ENCODE data around the gene DGKD. TPM values are rescaled to one million over a fixed set of nuclear protein-coding genes. Genes with fewer than 3 reads are reported as not detected.

The DGKD gene
- 32.3 TPM for total RNA-seq
- polyA plus RNA-seq (ENCODE audit: insufficient read depth, low read depth, low replicate concordance) = 2.6 TPM
- long read RNA-seq, donor 1, full-length matches to known transcripts = 1 of 1 reads
- long read RNA-seq, donor 1, partial matches to known transcripts = 0 of 1 reads
- long read RNA-seq, donor 1, other reads (novel, unspliced or antisense) = 0 of 1 reads
- long read RNA-seq, donor 2, full-length matches to known transcripts = 2 of 2 reads
- long read RNA-seq, donor 2, partial matches to known transcripts = 0 of 2 reads
- long read RNA-seq, donor 2, other reads (novel, unspliced or antisense) = 0 of 2 reads
- long read RNA-seq, donor 3, full-length matches to known transcripts = 3 of 3 reads
- long read RNA-seq, donor 3, partial matches to known transcripts = 0 of 3 reads
- long read RNA-seq, donor 3, other reads (novel, unspliced or antisense) = 0 of 3 reads
- long read RNA-seq, donor 4, partial matches to known transcripts = 0 of 1 reads
- long read RNA-seq, donor 4, other reads (novel, unspliced or antisense) = 0 of 1 reads
- long read RNA-seq, donor 5 = 0 reads
- long read RNA-seq, donor 6 = 0 reads
- long read RNA-seq, donor 7, full-length matches to known transcripts = 2 of 17 reads
- long read RNA-seq, donor 7, partial matches to known transcripts = 12 of 17 reads
- long read RNA-seq, donor 7, other reads (novel, unspliced or antisense) = 3 of 17 reads
- long read RNA-seq, donor 8, full-length matches to known transcripts = 1 of 1 reads
- long read RNA-seq, donor 8, partial matches to known transcripts = 0 of 1 reads
- long read RNA-seq, donor 8, other reads (novel, unspliced or antisense) = 0 of 1 reads
- long read RNA-seq, donor 9, partial matches to known transcripts = 0 of 1 reads
- long read RNA-seq, donor 9, other reads (novel, unspliced or antisense) = 0 of 1 reads
- long read RNA-seq, donor 10 = 0 reads

- DNase-seq (peak; percentile 68 to 86 (median 82)), FAIRE-seq (no peak)
- H3K9me3 ChIP-seq (ENCODE audit: control insufficient read depth in 2 of 3, insufficient read depth in 1 of 3, low read length in 3 of 3) = no peaks in the 10 kb centered on the region
- peak; percentile 67 for TF ChIP-seq CTCF (IDR thresholded peaks at IDR 0.05; ENCODE audit: borderline replicate concordance, extremely low read depth, insufficient read depth)
- intact Hi-C loops (cut with DNase I) = no loop called here
- H3K4me3 ChIP-seq (ENCODE audit: low read length in 3 of 3) = peak within 1 kb of the TSS; percentile 60 to 85 (median 63)
- no peaks in the 10 kb centered on the region for H3K36me3 ChIP-seq (ENCODE audit: control insufficient read depth in 2 of 3, insufficient read depth in 3 of 3, low read length in 3 of 3)
- H3K9ac ChIP-seq (ENCODE audit: low read length in 3 of 3) = peak within 1 kb of the TSS; percentile 30 to 38 (median 30)
- H3K27ac ChIP-seq (ENCODE audit: low read depth in 2 of 2, low read length in 2 of 2) = no peak within 1 kb of the TSS
- H3K27me3 ChIP-seq (ENCODE audit: control insufficient read depth, insufficient read depth, low read length) = no peaks in the 10 kb centered on the region
- H3K4me1 ChIP-seq (ENCODE audit: control insufficient read depth in 2 of 3, insufficient read depth in 2 of 3, low read depth in 1 of 3, low read length in 3 of 3) = peaks cover 0 to 12% (median 7%) of the 10 kb centered on the region in 3 donors
Observed at GRCh38 chr2:233353769-233354499, at the start of gene DGKD. DGKD (plus strand) TSS chr2:233354494; CDS start chr2:233354519, 25 bp downstream.

GRCh38 chr2:233307565-233307964, 46.7 kb upstream of the DGKD start, which contains the start of gene SAG:
SAG (plus strand) TSS chr2:233307816; CDS start chr2:233309190, 1,374 bp downstream.
- no peaks in the 10 kb centered on the region for H3K9me3 ChIP-seq (ENCODE audit: control insufficient read depth in 2 of 3, insufficient read depth in 1 of 3, low read length in 3 of 3)
- no peaks in the 10 kb centered on the region for H3K4me1 ChIP-seq (ENCODE audit: control insufficient read depth in 2 of 3, insufficient read depth in 2 of 3, low read depth in 1 of 3, low read length in 3 of 3)
- H3K9ac ChIP-seq (ENCODE audit: low read length in 3 of 3) = no peak within 1 kb of the TSS
- FAIRE-seq (no peak), DNase-seq (peak in 1 of 5 donors; percentile 57)
- no peak within 1 kb of the TSS for H3K27ac ChIP-seq (ENCODE audit: low read depth in 2 of 2, low read length in 2 of 2)
- intact Hi-C loops (cut with DNase I) = no loop called here
- H3K36me3 ChIP-seq (ENCODE audit: control insufficient read depth in 2 of 3, insufficient read depth in 3 of 3, low read length in 3 of 3) = no peaks in the 10 kb centered on the region
- TF ChIP-seq CTCF (IDR thresholded peaks at IDR 0.05; ENCODE audit: borderline replicate concordance, extremely low read depth, insufficient read depth) = no peak
- H3K27me3 ChIP-seq (ENCODE audit: control insufficient read depth, insufficient read depth, low read length) = no peaks in the 10 kb centered on the region
- H3K4me3 ChIP-seq (ENCODE audit: low read length in 3 of 3) = no peak within 1 kb of the TSS

GRCh38 chr2:233311241-233311926, 42.9 kb upstream of the DGKD start:
- no peak for FAIRE-seq
- intact Hi-C loops (cut with DNase I) = no loop called here

More at GRCh38 chr2:233311241-233311926, 42.9 kb upstream of the DGKD start:
- H3K4me1 ChIP-seq (ENCODE audit: control insufficient read depth in 2 of 3, insufficient read depth in 2 of 3, low read depth in 1 of 3, low read length in 3 of 3) = no peaks in the 10 kb centered on the region
- no peak overlapping the region for H3K27ac ChIP-seq (ENCODE audit: low read depth in 2 of 2, low read length in 2 of 2)
- no peaks in the 10 kb centered on the region for H3K36me3 ChIP-seq (ENCODE audit: control insufficient read depth in 2 of 3, insufficient read depth in 3 of 3, low read length in 3 of 3)
- no peaks in the 10 kb centered on the region for H3K9me3 ChIP-seq (ENCODE audit: control insufficient read depth in 2 of 3, insufficient read depth in 1 of 3, low read length in 3 of 3)
- no peaks in the 10 kb centered on the region for H3K27me3 ChIP-seq (ENCODE audit: control insufficient read depth, insufficient read depth, low read length)
- no peak overlapping the region for H3K4me3 ChIP-seq (ENCODE audit: low read length in 3 of 3)
- H3K9ac ChIP-seq (ENCODE audit: low read length in 3 of 3) = no peak overlapping the region
- DNase-seq = peak in 1 of 5 donors; percentile 22
- TF ChIP-seq CTCF (IDR thresholded peaks at IDR 0.05; ENCODE audit: borderline replicate concordance, extremely low read depth, insufficient read depth) = no peak

All from kidney (tissue), 22 donors.